CD4-positive, alpha-beta memory T cell (primary cell): ENCODE data around the gene ZNF516. TPM values are rescaled to one million over a fixed set of nuclear protein-coding genes. Genes with fewer than 3 reads are reported as not detected.
A peak's percentile ranks its signal among the peaks of the same experiment; 100 is the strongest.

Experiments used
- CTCF ChIA-PET: fragments of 350-600 bp; sonication (Branson Sonifier 250); formaldehyde crosslinking; loops from one replicate; lab custom pipeline; 2021; ENCODE audit warnings: inconsistent platforms; ENCODE audit not compliant: partially characterized antibody; lab: Charles Lee
- POLR2A ChIA-PET: fragments of 350-600 bp; sonication (Branson Sonifier 250); formaldehyde crosslinking; loops from one replicate; lab custom pipeline; 2021; ENCODE audit not compliant: partially characterized antibody; lab: Charles Lee
- DNase-seq, 5 donors: peaks; one replicate each; pipeline versions ENCODE4 v3.0.0 to v3.0.0-alpha.2; 2020 to 2022; ENCODE audit warnings: mixed read lengths in 1 of 5
- H3K27ac ChIP-seq: one replicate; pipeline ENCODE4 v1.7.0; 2013; ENCODE audit warnings: low read depth, low read length
- H3K27me3 ChIP-seq: 2 replicates; pipeline ENCODE4 v1.7.0; 2013; ENCODE audit warnings: mild to moderate bottlenecking, low read length, moderate library complexity; ENCODE audit not compliant: insufficient read depth
- H3K36me3 ChIP-seq: 2 replicates; pipeline ENCODE4 v1.7.0; 2013; ENCODE audit warnings: mild to moderate bottlenecking, low read length, moderate library complexity; ENCODE audit not compliant: insufficient read depth
- H3K4me1 ChIP-seq: 2 replicates; pipeline ENCODE4 v1.7.0; 2013; ENCODE audit warnings: mild to moderate bottlenecking, low read length, moderate library complexity; ENCODE audit not compliant: insufficient read depth
- H3K4me3 ChIP-seq, 2 donors: one replicate each; pipeline ENCODE4 v1.7.0; 2013; ENCODE audit warnings: low read length in 2 of 2, mild to moderate bottlenecking in 1 of 2
- H3K9me3 ChIP-seq, 2 donors: one replicate each; pipeline ENCODE4 v1.7.0; 2013; ENCODE audit warnings: low read length in 2 of 2, control low read depth in 1 of 2; ENCODE audit not compliant: control insufficient read depth in 1 of 2
- H3K27ac Mint-ChIP-seq, 7 donors: one replicate each; pipeline ENCODE4 v1.8.0; 2020 to 2021; ENCODE audit warnings: mixed read lengths in 7 of 7, mild to moderate bottlenecking in 6 of 7, inconsistent platforms in 3 of 7, moderate library complexity in 3 of 7
- H3K27me3 Mint-ChIP-seq, 2 donors: one replicate each; pipeline ENCODE4 v1.8.0; 2020 to 2021; ENCODE audit warnings: mixed read lengths in 2 of 2
- H3K36me3 Mint-ChIP-seq, 2 donors: one replicate each; pipeline ENCODE4 v1.8.0; 2020 to 2021; ENCODE audit warnings: mixed read lengths in 2 of 2, inconsistent platforms in 1 of 2, mild to moderate bottlenecking in 1 of 2
- H3K4me1 Mint-ChIP-seq, 4 donors: one replicate each; pipeline ENCODE4 v1.8.0; 2020 to 2021; ENCODE audit warnings: mixed read lengths in 4 of 4, mild to moderate bottlenecking in 1 of 4
- H3K4me3 Mint-ChIP-seq, 8 donors: one replicate each; pipeline ENCODE4 v1.8.0; 2020 to 2021; ENCODE audit warnings: mixed read lengths in 8 of 8, mild to moderate bottlenecking in 7 of 8, moderate library complexity in 6 of 8, inconsistent platforms in 3 of 8
- H3K9me3 Mint-ChIP-seq, 8 donors: one replicate each; pipeline ENCODE4 v1.8.0; 2020 to 2021; ENCODE audit warnings: mixed read lengths in 8 of 8, mild to moderate bottlenecking in 5 of 8, inconsistent platforms in 3 of 8, moderate library complexity in 1 of 8
- intact Hi-C: fragments of 100-400 bp; cut with micrococcal nuclease; formaldehyde crosslinking; loops from one replicate; pipeline ENCODE4 v1.15.1; 2023
- polyA plus RNA-seq, 2 donors: library from polyadenylated mRNA; unstranded; fragments of 300-500 nt; fragmentation: Illumina TruSeq; gene quantifications; one replicate each; pipeline ENCODE4 v1.2.3, GENCODE V29; 2021
- total RNA-seq, 2 experiments: library from RNA; stranded (reverse); gene quantifications; one replicate each; pipeline ENCODE4 v1.2.3, GENCODE V29; 2021

Gene ZNF516
- total and polyA plus RNA-seq, 4 experiments from 2014 or later = 0.25 to 9.9 (median 4.9) TPM

DNA sequence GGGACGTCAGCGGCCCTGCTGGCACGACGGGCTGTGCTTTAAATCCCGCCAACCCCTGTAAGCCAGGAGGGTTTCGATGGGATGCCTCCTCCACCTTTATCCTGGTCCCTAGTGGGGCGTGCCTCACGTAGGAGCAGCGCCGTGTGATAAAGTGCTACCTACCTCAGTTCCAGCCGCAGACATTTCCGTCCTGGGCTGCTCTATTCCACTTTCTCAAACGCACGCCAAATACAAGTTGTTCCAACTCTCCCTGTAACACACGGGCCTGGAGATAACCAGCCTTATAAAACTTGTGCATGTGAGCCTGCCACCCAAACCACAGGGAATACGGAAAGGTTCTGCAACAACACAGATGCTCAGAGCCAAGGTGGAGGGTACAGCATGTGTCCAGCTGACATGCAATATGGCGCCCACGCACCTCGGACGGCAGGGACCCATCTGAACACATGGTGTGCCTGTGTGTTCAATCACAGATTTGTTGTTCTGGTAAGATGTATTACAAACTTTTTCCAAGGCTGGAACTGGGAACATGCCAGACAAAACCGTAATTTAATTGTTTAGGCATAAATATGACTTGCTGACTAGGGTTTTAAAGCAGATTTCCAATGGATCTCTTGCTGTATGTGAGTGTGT is 47.7 kb downstream of the ZNF516 start:
- H3K4me3 ChIP-seq = no peak overlapping the region
- H3K4me1 Mint-ChIP-seq = peaks cover 9 to 35% (median 22%) of the 10 kb centered on the region in 4 donors
- POLR2A ChIA-PET = no interaction called here

GRCh38 chr18:76446321-76447257 is 48.5 kb downstream of the ZNF516 start:
- Histone ChIP-seq H3K36me3 (no peaks in the 10 kb centered on the region), H3K4me1 (peaks cover 13% of the 10 kb centered on the region), H3K9me3 (no peaks in the 10 kb centered on the region), H3K4me3 (no peak overlapping the region), H3K27me3 (no peaks in the 10 kb centered on the region), H3K27ac (no peak overlapping the region)
- H3K4me1 Mint-ChIP-seq = peaks cover 8 to 29% (median 17%) of the 10 kb centered on the region in 4 donors
- ChIA-PET POLR2A (no interaction called here), CTCF (no interaction called here)
- H3K27ac Mint-ChIP-seq = peak overlapping the region in 2 of 7 donors; percentile 48 to 77
- no peaks in the 10 kb centered on the region for H3K9me3 Mint-ChIP-seq
- no peak for DNase-seq
- no peaks in the 10 kb centered on the region for H3K36me3 Mint-ChIP-seq
- H3K4me3 Mint-ChIP-seq = no peak overlapping the region
- H3K27me3 Mint-ChIP-seq = peaks cover 22 to 23% of the 10 kb centered on the region in 2 donors
- intact Hi-C loops = no loop called here

More for the DNA sequence above, 47.7 kb downstream of the ZNF516 start:
- H3K4me3 Mint-ChIP-seq = no peak overlapping the region
- Histone ChIP-seq H3K27me3 (no peaks in the 10 kb centered on the region), H3K27ac (no peak overlapping the region), H3K36me3 (no peaks in the 10 kb centered on the region), H3K9me3 (no peaks in the 10 kb centered on the region), H3K4me1 (peaks cover 13% of the 10 kb centered on the region)
- no peaks in the 10 kb centered on the region for H3K36me3 Mint-ChIP-seq
- DNase-seq = no peak
- no peak overlapping the region for H3K27ac Mint-ChIP-seq
- CTCF ChIA-PET = no interaction called here
- H3K27me3 Mint-ChIP-seq = peaks cover 24 to 26% of the 10 kb centered on the region in 2 donors
- intact Hi-C loops = no loop called here
- no peaks in the 10 kb centered on the region for H3K9me3 Mint-ChIP-seq

GRCh38 chr18:76445741-76446232 is 49.3 kb downstream of the ZNF516 start:
- ChIA-PET POLR2A (no interaction called here), CTCF (no interaction called here)
- Histone ChIP-seq H3K4me3 (no peak overlapping the region), H3K27me3 (no peaks in the 10 kb centered on the region), H3K27ac (no peak overlapping the region), H3K4me1 (peaks cover 5% of the 10 kb centered on the region), H3K36me3 (no peaks in the 10 kb centered on the region), H3K9me3 (no peaks in the 10 kb centered on the region)
- intact Hi-C loops = no loop called here
- H3K4me1 Mint-ChIP-seq = peaks cover 4 to 22% (median 12%) of the 10 kb centered on the region in 4 donors
- H3K27ac Mint-ChIP-seq = peak overlapping the region in 1 of 7 donors; percentile 48
- peaks cover 18 to 19% of the 10 kb centered on the region in 2 donors for H3K27me3 Mint-ChIP-seq
- no peak for DNase-seq
- no peak overlapping the region for H3K4me3 Mint-ChIP-seq
- no peaks in the 10 kb centered on the region for H3K9me3 Mint-ChIP-seq
- H3K36me3 Mint-ChIP-seq = no peaks in the 10 kb centered on the region

DNA sequence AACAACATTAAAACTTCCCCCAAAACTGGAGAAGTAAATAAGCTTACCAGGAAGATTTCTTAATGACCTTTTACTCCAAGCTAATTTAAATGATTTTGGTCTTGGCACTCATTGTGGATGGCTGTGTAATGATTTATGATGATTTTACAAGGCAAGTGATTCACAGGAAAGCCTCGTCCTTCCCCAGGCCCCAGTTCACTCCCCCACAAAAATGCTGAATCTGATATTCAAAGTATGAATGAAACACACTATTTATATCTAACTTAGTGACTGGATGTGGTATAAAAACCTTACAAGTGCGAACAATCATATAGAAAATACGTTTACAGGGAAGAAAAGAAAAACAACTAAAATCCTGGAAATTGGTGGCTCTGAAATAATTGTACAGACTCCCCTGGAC is 49.8 kb downstream of the ZNF516 start:
- no peak overlapping the region for H3K4me3 Mint-ChIP-seq
- peaks cover 14% of the 10 kb centered on the region in 2 donors for H3K27me3 Mint-ChIP-seq
- ChIA-PET CTCF (no interaction called here), POLR2A (no interaction called here)
- H3K27ac Mint-ChIP-seq = no peak overlapping the region
- H3K4me3 ChIP-seq = no peak overlapping the region
- no peaks in the 10 kb centered on the region for H3K4me1 ChIP-seq
- H3K27ac ChIP-seq = no peak overlapping the region
- peaks cover 0 to 17% (median 8%) of the 10 kb centered on the region in 4 donors for H3K4me1 Mint-ChIP-seq
- H3K36me3 ChIP-seq = no peaks in the 10 kb centered on the region
- intact Hi-C loops = no loop called here
- no peak for DNase-seq
- peaks cover 0 to 2% of the 10 kb centered on the region in 2 donors for H3K36me3 Mint-ChIP-seq
- H3K9me3 Mint-ChIP-seq = no peaks in the 10 kb centered on the region
- no peaks in the 10 kb centered on the region for H3K27me3 ChIP-seq
- H3K9me3 ChIP-seq = no peaks in the 10 kb centered on the region

GRCh38 chr18:76444446-76445105 is 50.5 kb downstream of the ZNF516 start:
- ChIA-PET CTCF (no interaction called here), POLR2A (no interaction called here)
- intact Hi-C loops = no loop called here
- no peak for DNase-seq
- Mint-ChIP-seq H3K4me1 (peaks cover 0 to 13% (median 4%) of the 10 kb centered on the region in 4 donors), H3K4me3 (peak overlapping the region in 1 of 8 donors; percentile 22), H3K9me3 (no peaks in the 10 kb centered on the region), H3K27me3 (peaks cover 10 to 11% of the 10 kb centered on the region in 2 donors), H3K36me3 (peaks cover 0 to 2% of the 10 kb centered on the region in 2 donors), H3K27ac (no peak overlapping the region)
- Histone ChIP-seq H3K27ac (no peak overlapping the region), H3K4me1 (no peaks in the 10 kb centered on the region), H3K36me3 (no peaks in the 10 kb centered on the region), H3K9me3 (no peaks in the 10 kb centered on the region), H3K4me3 (no peak overlapping the region), H3K27me3 (no peaks in the 10 kb centered on the region)

DNA sequence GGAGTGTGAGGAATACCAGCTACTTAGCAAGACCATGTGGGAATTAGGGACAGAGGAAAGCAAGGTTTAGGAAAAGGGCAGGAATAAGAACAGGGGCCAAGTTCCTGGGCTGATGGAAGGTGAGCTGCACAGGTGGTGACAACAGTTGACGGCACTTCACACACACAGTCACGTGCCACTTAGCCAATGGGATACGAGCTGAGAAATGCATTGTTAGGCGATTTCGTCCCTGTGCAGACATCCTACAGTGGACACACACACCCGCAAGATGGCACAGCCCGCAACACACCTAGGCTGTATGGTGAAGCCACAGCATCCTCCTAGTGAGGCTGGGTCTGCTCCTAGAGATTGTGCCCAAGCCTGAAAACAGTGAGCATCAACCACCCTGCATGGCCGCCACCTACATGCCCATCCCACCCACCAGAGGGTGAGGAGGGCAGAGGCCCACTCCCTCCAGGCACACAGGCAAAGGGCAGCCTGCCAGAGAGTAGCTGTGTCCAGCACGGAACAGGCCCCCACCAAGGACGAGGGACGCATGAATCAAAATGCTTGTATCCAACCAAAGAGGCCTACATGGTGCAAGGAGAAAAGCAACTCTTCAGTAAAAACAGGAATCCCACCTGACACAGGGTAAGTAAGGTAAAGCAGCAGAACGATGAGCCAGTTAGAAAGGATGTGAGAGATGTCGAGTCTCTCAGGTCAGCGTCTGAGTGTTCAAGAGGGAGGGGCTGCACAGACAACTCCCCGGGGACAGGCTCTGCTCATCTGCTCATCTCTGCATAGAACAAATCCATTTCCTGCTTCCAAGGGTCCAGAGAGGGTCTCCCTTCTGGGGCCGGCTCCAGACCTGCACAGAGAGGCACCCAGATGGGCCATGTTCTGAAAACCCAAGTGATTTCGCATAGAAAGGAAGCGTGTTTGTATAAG is 51.3 kb downstream of the ZNF516 start:
- peaks cover 0 to 2% of the 10 kb centered on the region in 2 donors for H3K36me3 Mint-ChIP-seq
- peaks cover 4% of the 10 kb centered on the region in 2 donors for H3K27me3 Mint-ChIP-seq
- intact Hi-C loops = no loop called here
- H3K4me3 Mint-ChIP-seq = peak overlapping the region in 1 of 8 donors; percentile 22
- H3K4me3 ChIP-seq = no peak overlapping the region
- H3K27ac Mint-ChIP-seq = no peak overlapping the region
- no peaks in the 10 kb centered on the region for H3K4me1 ChIP-seq
- no peaks in the 10 kb centered on the region for H3K9me3 Mint-ChIP-seq
- peaks cover 0 to 7% (median 4%) of the 10 kb centered on the region in 4 donors for H3K4me1 Mint-ChIP-seq
- no peak for DNase-seq
- CTCF ChIA-PET = no interaction called here
- POLR2A ChIA-PET = no interaction called here
- H3K36me3 ChIP-seq = no peaks in the 10 kb centered on the region
- H3K9me3 ChIP-seq = no peaks in the 10 kb centered on the region
- H3K27me3 ChIP-seq = no peaks in the 10 kb centered on the region
- no peak overlapping the region for H3K27ac ChIP-seq
